Transverse colon (tissue), 4 donors: ENCODE measurements around the gene RNF187.

Experiments
- CTCF ChIP-seq, 5 experiments: fragments of 200-600 bp in 3 of 5; fragments of 450-650 bp in 2 of 5; sonication (generic) in 3 of 5; IDR thresholded peaks; 1 replicate in 2 of 5; 2 replicates in 3 of 5; pipeline ENCODE4 v1.5.1; 2016 to 2017; ENCODE audit warnings: antibody characterized with exemption in 5 of 5, inconsistent platforms in 3 of 5, mild to moderate bottlenecking in 2 of 5, moderate library complexity in 1 of 5
- POLR2A ChIP-seq: fragments of 450-650 bp; IDR thresholded peaks from one replicate; pipeline ENCODE4 v1.6.1; 2016; ENCODE audit warnings: antibody characterized with exemption, mild to moderate bottlenecking, moderate library complexity
- POLR2AphosphoS5 ChIP-seq, 3 donors: sonication (generic); formaldehyde crosslinking; IDR thresholded peaks; one replicate each; pipeline ENCODE4 v1.6.1; 2016; ENCODE audit warnings: antibody characterized with exemption in 3 of 3

GRCh38 chr1:228440761-228441500 is 46.3 kb upstream of the RNF187 start:
- TF ChIP-seq CTCF (IDR thresholded peaks at IDR 0.05) (no peak), POLR2A (no peak), POLR2AphosphoS5 (IDR thresholded peaks at IDR 0.05) (no peak)
